Astrocyte (in vitro differentiated cells and primary cell): ENCODE results near the gene SEPTIN12. TPM values are rescaled to one million over a fixed set of nuclear protein-coding genes. Genes with fewer than 3 reads are reported as not detected.

Source experiments
- DNase-seq: peaks from one replicate; pipeline ENCODE4 v3.0.0-alpha.2; 2010; ENCODE audit warnings: low read depth
- FAIRE-seq: peaks from 2 replicates; lab custom pipeline; 2011; peaks lifted over from hg19 to GRCh38; lab: Jason Lieb, UNC
- H2AFZ ChIP-seq: 2 replicates; pipeline ENCODE4 v1.6.0; 2012; ENCODE audit warnings: low read depth, low read length, inconsistent platforms
- H3K27ac ChIP-seq: 2 replicates; pipeline ENCODE4 v1.5.1; 2011; ENCODE audit warnings: low read depth, low read length, inconsistent platforms
- H3K27me3 ChIP-seq: 2 replicates; pipeline ENCODE4 v1.6.0; 2011; ENCODE audit warnings: low read length, inconsistent platforms; ENCODE audit not compliant: insufficient read depth
- H3K36me3 ChIP-seq: 2 replicates; pipeline ENCODE4 v1.5.1; 2011; ENCODE audit warnings: low read length, inconsistent platforms; ENCODE audit not compliant: insufficient read depth
- H3K4me1 ChIP-seq: 2 replicates; pipeline ENCODE4 v1.5.1; 2011; ENCODE audit warnings: low read length, inconsistent platforms; ENCODE audit not compliant: insufficient read depth
- H3K4me2 ChIP-seq: 2 replicates; pipeline ENCODE4 v1.6.0; 2012; ENCODE audit warnings: low read length, inconsistent platforms
- H3K4me3 ChIP-seq: 2 replicates; pipeline ENCODE4 v1.5.1; 2011; ENCODE audit warnings: low read depth, mild to moderate bottlenecking, low read length, inconsistent platforms; ENCODE audit not compliant: insufficient read depth
- H3K79me2 ChIP-seq: 2 replicates; pipeline ENCODE4 v1.6.0; 2012; ENCODE audit warnings: mild to moderate bottlenecking, low read length, inconsistent platforms; ENCODE audit not compliant: insufficient read depth
- H3K9ac ChIP-seq: 2 replicates; pipeline ENCODE4 v1.6.0; 2012; ENCODE audit warnings: mild to moderate bottlenecking, low read length, inconsistent platforms
- H3K9me3 ChIP-seq: 2 replicates; pipeline ENCODE4 v1.5.1; 2012; ENCODE audit warnings: low read depth, mild to moderate bottlenecking, low read length, inconsistent platforms; ENCODE audit not compliant: insufficient read depth
- H4K20me1 ChIP-seq: 2 replicates; pipeline ENCODE4 v1.6.0; 2012; ENCODE audit warnings: low read length, inconsistent platforms; ENCODE audit not compliant: insufficient read depth
- H3K27ac Mint-ChIP-seq: one replicate; pipeline ENCODE4 v1.8.0; 2021; ENCODE audit warnings: mild to moderate bottlenecking, mixed read lengths; ENCODE audit not compliant: unreplicated experiment
- H3K27me3 Mint-ChIP-seq: one replicate; pipeline ENCODE4 v1.8.0; 2021; ENCODE audit warnings: low read depth, mixed read lengths; ENCODE audit not compliant: unreplicated experiment
- H3K36me3 Mint-ChIP-seq: one replicate; pipeline ENCODE4 v1.8.0; 2021; ENCODE audit warnings: low read depth, mixed read lengths; ENCODE audit not compliant: unreplicated experiment
- H3K4me1 Mint-ChIP-seq: one replicate; pipeline ENCODE4 v1.8.0; 2021; ENCODE audit warnings: low read depth, mixed read lengths; ENCODE audit not compliant: unreplicated experiment
- H3K4me3 Mint-ChIP-seq: one replicate; pipeline ENCODE4 v1.8.0; 2021; ENCODE audit warnings: mild to moderate bottlenecking, moderate library complexity, mixed read lengths; ENCODE audit not compliant: unreplicated experiment
- H3K9me3 Mint-ChIP-seq: one replicate; pipeline ENCODE4 v1.8.0; 2021; ENCODE audit warnings: mild to moderate bottlenecking, mixed read lengths; ENCODE audit not compliant: unreplicated experiment
- CTCF ChIP-seq: IDR thresholded peaks from 2 replicates; pipeline ENCODE4 v1.5.1; 2011; ENCODE audit warnings: low read depth, mild to moderate bottlenecking, inconsistent platforms, low read length, moderate library complexity; ENCODE audit not compliant: insufficient read depth
- EZH2 ChIP-seq: IDR thresholded peaks from 2 replicates; pipeline ENCODE4 v1.6.1; 2012; ENCODE audit warnings: mild to moderate bottlenecking, low read length, inconsistent platforms; ENCODE audit not compliant: insufficient read depth
- total RNA-seq: library from RNA; stranded (reverse); gene quantifications from 2 replicates; pipeline ENCODE4 v1.2.1, GENCODE V29; 2021

The SEPTIN12 gene
- total RNA-seq, 1 donor from 2014 or later, result 5.9 TPM

GRCh38 chr16:4733211-4733742 is 54.9 kb downstream of the SEPTIN12 start:
- Histone ChIP-seq H3K79me2 (peaks cover 34% of the 10 kb centered on the region), H3K27me3 (no peaks in the 10 kb centered on the region), H3K9ac (peak overlapping the region; percentile 90), H3K4me3 (peak overlapping the region; percentile 93), H2AFZ (peak overlapping the region; percentile 99), H3K4me2 (peak overlapping the region; percentile 100), H3K4me1 (peaks cover 9% of the 10 kb centered on the region), H3K27ac (no peak overlapping the region), H4K20me1 (peaks cover 9% of the 10 kb centered on the region), H3K9me3 (no peaks in the 10 kb centered on the region), H3K36me3 (peaks cover 7% of the 10 kb centered on the region)
- peak overlapping the region; percentile 91 for H3K4me3 Mint-ChIP-seq
- no peaks in the 10 kb centered on the region for H3K9me3 Mint-ChIP-seq
- peak overlapping the region; percentile 62 for H3K27ac Mint-ChIP-seq
- peaks cover 8% of the 10 kb centered on the region for H3K36me3 Mint-ChIP-seq
- peaks cover 8% of the 10 kb centered on the region for H3K4me1 Mint-ChIP-seq
- TF ChIP-seq EZH2 (no peak), CTCF (no peak)
- DNase-seq (no peak), FAIRE-seq (no peak)
- H3K27me3 Mint-ChIP-seq, result peaks cover 5% of the 10 kb centered on the region

- TF ChIP-seq CTCF (no peak), EZH2 (no peak)
- no peak for DNase-seq
These were observed 58.3 kb downstream of the SEPTIN12 start for GRCh38 chr16:4729876-4730275.

GRCh38 chr16:4728676-4729075 is 59.5 kb downstream of the SEPTIN12 start:
- DNase-seq (no peak), FAIRE-seq (no peak)
- H3K27me3 Mint-ChIP-seq, result no peaks in the 10 kb centered on the region
- H3K4me3 ChIP-seq, result no peak overlapping the region
- H3K36me3 Mint-ChIP-seq, result peaks cover 10% of the 10 kb centered on the region
- no peaks in the 10 kb centered on the region for H3K9me3 Mint-ChIP-seq
- no peak overlapping the region for H3K4me2 ChIP-seq
- H3K9ac ChIP-seq, result no peak overlapping the region
- H3K27me3 ChIP-seq, result no peaks in the 10 kb centered on the region
- H4K20me1 ChIP-seq, result peaks cover 20% of the 10 kb centered on the region
- no peak overlapping the region for H3K27ac ChIP-seq
- H3K27ac Mint-ChIP-seq, result peak overlapping the region; percentile 47
- peaks cover 10% of the 10 kb centered on the region for H3K4me1 Mint-ChIP-seq
- peaks cover 4% of the 10 kb centered on the region for H3K4me1 ChIP-seq
- H3K9me3 ChIP-seq, result no peaks in the 10 kb centered on the region
- peaks cover 38% of the 10 kb centered on the region for H3K79me2 ChIP-seq
- no peak overlapping the region for H2AFZ ChIP-seq
- H3K4me3 Mint-ChIP-seq, result no peak overlapping the region
- TF ChIP-seq CTCF (no peak), EZH2 (no peak)
- H3K36me3 ChIP-seq, result peaks cover 9% of the 10 kb centered on the region

More at GRCh38 chr16:4729876-4730275, 58.3 kb downstream of the SEPTIN12 start:
- Mint-ChIP-seq H3K27me3 (no peaks in the 10 kb centered on the region), H3K4me1 (peaks cover 10% of the 10 kb centered on the region), H3K4me3 (no peak overlapping the region), H3K27ac (no peak overlapping the region), H3K36me3 (peaks cover 10% of the 10 kb centered on the region), H3K9me3 (no peaks in the 10 kb centered on the region)
- Histone ChIP-seq H3K4me3 (no peak overlapping the region), H3K79me2 (peaks cover 41% of the 10 kb centered on the region), H3K4me2 (no peak overlapping the region), H3K36me3 (peaks cover 9% of the 10 kb centered on the region), H3K9me3 (no peaks in the 10 kb centered on the region), H2AFZ (no peak overlapping the region), H4K20me1 (peaks cover 20% of the 10 kb centered on the region), H3K9ac (no peak overlapping the region), H3K4me1 (peaks cover 4% of the 10 kb centered on the region), H3K27ac (no peak overlapping the region), H3K27me3 (no peaks in the 10 kb centered on the region)
- no peak for FAIRE-seq
